GM18502 (cell line): ENCODE data around the gene C4orf33.
"Not testable (repeated sequence)": the region's sequence is repeated elsewhere in the genome, so short reads cannot be mapped to it uniquely, and the experiment has no call there.

Source experiments
- ATAC-seq: cut with Tn5 transposase; IDR thresholded peaks from one replicate; pipeline ENCODE4 v1.9.1; 2021; ENCODE audit warnings: mild to moderate bottlenecking; ENCODE audit not compliant: unreplicated experiment, poor library complexity

The C4orf33 gene, protein sequence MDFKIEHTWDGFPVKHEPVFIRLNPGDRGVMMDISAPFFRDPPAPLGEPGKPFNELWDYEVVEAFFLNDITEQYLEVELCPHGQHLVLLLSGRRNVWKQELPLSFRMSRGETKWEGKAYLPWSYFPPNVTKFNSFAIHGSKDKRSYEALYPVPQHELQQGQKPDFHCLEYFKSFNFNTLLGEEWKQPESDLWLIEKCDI

DNA sequence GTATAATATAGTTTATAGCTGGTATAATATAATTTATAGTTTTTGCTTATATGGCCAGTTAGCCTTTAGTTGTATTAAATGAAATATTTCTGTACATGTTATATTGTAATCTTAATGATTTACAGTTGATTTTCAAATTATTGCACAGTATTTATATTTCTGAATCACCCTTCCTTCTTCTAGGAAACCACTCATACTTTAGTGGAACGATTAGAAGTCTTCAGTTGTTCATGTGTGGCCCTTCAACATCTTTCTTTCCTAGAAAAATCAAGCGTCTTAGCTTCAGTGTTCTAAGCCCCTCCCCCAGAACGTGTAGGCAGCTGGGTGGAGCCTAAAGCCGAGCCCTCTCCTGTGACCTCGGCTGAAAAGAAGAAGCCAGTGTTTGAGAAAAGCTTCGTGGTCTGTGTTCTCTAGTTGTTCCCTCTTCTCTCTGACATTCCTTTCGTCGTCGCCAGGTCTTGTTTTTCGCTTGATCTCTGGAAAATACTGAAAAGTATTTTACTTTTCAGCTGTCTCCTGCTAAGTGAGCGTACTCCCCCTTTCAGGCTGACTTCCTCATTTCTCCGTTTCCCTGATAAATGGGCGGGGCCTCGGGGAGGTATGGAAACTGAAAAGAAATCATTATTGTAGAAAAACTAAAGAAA is at the start of gene C4orf33:
C4orf33 (plus strand) TSS at position 342 of the 644 bp plus-strand sequence. CDS start 6,459 bp downstream, outside the sequence.
- peak; percentile 56 for ATAC-seq

DNA sequence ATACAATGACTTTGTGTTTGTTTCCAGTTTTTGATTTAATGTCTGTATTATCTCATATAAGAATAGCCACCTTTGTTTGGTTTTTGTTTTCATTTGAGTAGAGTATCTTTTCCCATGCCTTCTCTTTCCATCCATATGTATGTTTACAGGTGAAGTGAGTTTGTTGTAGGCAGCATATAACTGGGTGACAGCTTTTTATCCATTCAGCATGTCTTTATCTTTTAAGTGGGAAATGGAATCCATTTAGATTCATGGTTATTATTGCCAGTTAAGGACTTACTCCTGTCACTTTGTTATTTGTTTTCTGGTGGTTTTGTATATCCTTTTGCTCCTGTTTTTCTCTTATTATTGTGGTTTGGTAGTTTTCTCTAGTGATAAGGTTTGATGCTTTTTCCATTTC is 36.9 kb upstream of the C4orf33 start:
- no peak for ATAC-seq

DNA sequence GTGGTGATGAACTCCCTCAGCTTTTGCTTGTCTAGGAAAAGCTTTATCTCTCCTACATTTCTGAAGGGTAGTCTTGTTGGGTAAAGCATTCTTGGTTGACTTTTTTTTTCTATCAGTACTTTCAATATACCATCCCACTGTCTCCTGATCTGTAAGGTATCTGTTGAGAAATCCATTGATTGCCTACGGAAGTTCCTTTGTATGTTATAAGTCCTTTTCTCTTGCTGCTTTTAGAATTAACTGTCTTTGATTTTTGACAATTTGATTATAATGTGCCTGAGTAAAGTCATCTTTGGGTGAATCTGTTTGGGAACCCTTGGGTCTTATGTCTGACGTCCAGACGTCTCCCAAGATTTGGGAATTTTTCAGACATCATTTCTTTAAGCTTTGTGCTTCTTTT is 33.4 kb upstream of the C4orf33 start:
- no peak for ATAC-seq

DNA sequence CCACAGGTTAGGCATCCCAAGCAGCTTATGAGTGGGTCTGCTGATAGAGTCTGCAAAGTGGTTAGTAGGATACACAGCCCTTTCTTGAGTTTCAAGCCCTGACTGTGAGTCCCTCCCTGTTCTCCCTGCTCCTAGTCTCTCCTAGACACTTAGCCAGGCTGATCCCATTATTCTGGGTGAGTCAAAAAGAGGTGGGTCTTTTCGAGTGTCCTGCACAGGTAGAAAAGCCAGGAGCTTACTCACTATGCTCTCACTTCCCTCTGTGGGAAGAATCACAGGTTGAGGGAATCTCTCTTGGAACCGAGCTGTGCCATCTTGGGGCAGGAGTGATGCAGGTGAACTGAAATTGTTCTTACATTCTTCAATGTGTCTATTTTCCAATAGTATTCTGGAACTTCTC is 32.3 kb upstream of the C4orf33 start:
- no peak for ATAC-seq

DNA sequence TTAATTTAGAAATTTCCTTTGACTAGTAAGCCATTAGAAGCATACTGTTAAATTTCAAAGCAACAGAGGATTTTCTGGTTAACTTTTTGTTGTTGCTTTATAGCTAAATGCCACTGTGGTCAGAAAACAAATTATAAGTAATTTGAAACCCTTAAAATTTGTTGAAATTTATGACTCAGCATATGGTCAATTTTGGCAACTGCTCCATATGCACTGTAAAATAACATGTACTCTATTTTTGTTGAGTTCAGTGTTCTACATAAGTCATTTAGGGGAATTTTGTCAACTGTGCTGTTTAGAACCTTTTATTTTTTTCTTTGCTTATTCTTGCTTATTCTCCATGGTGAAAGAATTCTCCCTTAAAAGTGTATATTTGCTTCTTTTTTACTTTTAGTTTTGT is 31.2 kb upstream of the C4orf33 start:
- ATAC-seq, result no peak

DNA sequence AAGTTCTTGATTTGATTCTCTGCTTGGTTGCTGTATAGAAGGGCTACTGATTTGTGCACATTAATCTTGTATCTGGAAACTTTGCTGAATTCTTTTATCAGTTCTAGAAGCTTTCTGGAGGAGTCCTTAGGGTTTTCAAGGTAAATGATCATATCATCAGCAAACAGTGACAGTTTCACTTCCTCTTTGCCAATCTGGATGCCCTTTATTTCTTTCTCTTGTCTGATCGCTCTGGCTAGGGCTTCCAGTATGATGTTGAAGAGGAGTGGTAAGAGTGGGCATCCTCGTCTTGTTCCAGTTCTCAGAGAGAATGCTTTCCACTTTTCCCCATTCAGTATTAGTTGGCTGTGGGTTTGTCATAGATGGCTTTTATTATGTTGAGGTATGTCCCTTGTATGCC is 26.4 kb upstream of the C4orf33 start:
- not testable (repeated sequence) for ATAC-seq

DNA sequence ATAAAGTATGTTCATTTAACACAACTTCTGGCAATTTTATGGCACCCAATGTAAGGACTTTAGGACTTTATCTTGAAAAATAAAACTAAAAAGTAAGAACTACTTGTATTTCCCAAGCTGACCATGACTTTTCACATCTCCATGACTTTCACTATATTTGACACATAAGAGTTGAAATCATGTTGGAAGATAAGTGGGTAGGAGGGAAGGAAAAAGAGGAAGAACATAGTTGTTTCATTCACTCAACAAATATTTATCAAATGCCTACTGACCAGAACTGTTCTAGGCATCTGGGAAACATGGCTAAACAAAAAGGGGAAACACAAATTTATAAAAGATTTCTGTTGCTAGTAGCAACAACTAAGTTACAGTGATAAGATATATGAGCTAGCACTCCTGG is 18.6 kb upstream of the C4orf33 start:
- ATAC-seq, result no peak

DNA sequence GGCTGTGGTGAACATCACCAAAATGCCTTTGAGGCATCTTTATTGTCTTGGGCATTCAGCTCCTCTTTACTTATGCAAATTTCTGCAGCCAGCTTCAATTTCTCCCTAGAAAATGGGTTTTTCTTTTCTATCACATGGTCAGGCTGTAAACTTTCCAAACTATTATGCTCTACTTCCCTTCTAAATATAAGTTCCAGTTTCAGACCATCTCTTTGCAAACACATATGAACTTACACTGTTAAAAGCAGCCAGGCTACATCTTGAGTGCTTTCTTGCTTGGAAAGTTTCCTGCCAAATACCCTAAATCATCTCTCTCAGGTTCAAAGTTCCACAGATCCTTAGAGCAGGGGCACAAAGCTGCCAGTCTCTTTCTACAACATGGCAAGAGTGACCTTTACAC is 15.8 kb upstream of the C4orf33 start:
- ATAC-seq, result no peak

DNA sequence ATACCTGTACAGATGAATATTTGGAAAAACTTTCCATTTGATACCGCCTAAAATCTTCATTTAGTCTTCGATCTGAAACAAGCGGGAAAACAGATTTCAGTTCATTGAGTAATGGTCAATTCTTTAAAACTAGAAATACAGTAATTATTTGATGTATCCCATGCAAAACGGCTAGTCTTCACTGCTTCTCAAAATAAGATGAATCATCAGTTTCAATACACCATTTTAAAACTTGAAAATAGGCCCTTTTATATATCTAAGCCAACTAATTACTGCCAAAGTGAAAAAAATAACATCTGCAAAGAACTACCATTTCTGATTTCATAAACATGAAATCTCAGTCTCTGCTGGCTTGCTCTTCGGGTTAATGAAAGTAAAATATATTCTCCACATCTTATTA is 13.7 kb upstream of the C4orf33 start:
- ATAC-seq, result no peak

DNA sequence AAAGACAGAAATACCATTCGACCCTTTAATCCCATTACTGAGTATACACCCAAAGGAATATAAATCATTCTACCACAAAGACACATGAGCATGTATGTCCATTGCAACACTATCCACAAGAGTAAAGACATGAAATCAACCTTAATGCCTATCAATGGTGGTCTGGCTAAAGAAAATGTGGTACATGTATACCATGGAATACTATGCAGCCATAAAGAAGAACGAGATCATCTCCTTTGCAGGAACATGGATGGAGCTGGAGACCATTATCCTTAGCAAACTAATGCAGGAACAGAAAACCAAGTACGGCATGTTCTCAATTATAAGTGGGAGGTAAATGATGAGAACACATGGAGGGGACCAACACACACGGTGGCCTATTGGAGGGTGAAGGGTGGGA is 10.5 kb upstream of the C4orf33 start:
- ATAC-seq, result no peak

DNA sequence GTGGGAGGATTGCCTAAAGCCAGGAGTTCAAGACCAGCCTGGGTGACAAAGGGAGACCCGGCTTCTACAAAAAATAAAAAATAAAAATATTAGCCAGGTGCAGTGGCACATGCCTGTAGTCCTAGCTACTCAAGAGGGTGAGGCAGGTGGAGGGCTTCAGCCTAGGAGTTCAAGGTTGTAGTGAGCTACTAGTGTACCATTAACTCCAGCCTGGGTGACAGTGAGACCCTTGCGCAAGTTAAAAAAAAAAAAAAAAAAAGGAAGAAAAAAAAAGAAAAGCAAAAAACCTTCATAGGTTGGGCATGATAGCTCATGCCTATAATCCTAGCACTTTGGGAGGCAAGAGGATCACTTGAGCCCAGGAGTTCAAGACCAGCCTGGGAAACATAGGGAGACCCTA is 8.4 kb upstream of the C4orf33 start:
- no peak for ATAC-seq

DNA sequence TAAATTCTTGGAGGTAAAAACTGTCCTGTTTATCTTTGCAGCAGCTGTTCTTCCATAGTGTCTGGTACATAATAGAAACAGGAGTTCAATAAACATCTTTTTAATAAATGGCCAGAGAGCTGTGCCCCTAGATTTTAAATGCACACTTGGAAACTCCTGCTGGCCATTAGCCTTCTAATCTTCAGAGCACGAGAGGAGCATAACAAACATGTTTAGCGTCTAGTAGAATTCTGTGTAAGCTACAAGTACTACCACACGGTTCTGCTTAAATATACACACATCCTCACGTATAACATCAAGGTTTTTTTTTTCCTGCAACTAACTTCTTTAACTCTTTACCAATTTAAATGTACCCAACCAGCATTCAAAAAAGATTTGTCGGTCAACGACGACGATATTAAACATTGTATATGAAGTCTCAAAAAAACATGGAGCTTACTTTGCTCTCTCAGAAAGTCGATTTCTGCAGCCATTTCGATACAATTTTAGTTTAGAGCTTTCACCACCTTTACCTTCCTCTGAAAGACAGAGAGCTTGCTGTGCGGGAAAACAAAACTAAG is 3.2 kb upstream of the C4orf33 start:
- no peak for ATAC-seq

DNA sequence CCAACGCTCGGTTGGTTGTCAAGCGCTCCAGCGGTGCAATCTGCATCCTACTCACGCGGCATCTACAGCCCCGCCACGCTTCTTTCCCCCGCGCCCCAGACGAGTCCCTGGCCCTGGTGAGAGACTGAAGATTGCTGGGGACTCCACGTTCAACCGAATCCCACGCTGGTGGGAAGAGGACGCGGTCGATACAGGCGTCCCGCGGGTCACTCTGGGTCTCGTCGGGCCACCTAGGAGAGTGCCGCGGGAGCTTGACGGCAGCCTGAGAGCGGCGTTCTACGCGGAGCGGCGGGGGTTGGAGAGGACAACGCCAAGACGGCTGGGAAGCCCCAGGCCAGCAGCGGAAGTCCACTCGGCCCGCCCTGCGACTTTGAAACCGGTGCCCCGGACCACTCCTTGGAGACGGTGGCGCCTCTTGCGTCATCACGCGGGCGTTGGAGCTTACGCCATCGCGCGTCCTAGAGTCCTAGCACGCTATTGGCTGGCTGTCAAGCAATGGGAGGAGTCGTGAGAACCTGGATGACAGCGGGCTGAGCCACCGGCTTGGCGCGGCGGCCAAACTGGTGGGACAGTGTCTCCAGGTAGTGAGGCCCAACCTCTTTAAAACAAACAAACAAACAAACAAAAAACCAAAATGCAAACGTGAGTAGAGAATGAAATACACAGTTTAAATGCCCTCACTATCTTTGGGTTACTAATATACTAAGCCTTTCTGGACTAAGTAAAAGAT is 2.6 kb upstream of the C4orf33 start, which contains the start of gene SCLT1:
SCLT1 (minus strand) TSS at position 349 of the 730 bp plus-strand sequence. CDS start 436 bp downstream, outside the sequence.
- ATAC-seq, result peak; percentile 93

DNA sequence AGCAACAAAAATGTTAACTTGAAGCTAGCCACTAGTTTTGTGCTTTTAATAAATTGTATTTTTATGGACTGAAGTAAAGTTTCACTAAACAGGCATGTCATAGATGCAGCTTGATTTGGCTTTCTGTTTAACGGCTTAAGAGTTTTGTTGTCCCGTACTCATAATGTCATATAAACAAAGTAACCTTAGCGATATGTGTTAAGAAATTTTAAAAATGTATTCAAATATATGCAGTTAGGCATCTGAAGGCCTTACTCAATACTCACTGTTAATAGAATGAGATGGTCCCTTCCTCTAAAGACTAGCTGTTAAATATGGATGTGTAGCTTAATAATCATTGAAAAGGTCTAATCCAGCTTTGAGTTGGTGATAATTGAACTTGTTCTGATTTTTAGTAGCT is 1.6 kb upstream of the C4orf33 start:
- no peak for ATAC-seq

DNA sequence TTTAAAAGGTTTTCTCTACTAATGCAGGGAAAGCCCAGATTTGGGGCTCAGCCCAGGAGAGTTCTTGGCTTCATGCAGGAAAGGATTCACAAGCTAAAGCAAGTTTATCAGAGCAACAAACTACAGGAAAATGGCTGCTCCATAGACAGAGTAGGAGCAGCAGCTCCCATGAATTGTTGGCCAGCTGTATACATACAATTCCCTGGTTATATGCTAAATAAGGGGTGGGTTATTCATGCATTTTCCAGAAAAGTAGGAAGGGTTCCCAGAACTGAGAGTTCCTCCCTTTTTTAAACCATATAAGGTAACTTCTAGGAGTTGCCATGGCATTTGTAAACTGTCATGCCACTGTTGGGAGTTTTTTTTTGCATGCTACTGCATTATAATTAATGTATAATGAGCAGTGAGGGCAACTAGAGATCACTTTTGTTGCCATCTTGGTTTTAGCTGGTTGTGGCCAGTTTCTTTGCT is 2.6 kb downstream of the C4orf33 start:
- no peak for ATAC-seq

DNA sequence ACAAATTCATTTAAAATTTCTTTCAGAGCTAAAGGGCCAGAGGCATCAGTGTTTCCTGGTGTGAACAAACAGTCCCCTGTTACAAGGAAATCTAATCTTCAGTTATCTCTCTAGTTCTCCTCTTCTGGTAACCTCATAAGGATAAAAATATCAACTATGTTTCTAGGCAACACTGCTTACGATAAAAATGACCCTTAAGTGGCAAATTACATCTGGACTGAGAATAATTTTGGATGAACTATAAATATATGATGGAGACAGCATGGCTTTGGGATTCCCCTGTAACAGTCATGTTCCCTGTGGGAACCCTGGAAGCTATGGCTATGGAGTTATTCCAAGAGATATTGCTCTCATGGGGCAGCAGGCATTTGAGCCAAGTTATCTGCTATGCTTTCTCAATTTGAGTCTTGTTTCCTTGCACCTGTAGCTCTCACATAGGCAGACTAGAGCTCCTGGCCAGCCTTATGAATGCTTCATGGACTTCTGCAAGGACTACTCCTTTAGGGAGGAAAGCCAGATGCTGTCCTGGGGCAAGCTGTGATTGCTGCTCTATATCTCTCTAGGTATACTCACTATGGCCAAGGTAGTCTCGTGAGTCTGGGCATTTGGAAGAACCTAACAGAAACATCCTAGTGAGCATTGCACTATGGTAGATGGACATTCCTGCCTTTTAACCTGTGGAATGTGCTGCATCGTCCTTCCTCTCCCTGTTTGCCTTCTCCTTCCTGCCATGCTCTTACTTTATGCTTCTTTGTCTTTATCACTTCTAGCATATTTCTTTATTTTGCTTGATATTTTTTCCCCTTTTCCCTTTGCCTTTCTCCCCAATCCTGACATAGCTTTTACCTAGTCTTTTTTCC is 14.2 kb downstream of the C4orf33 start:
- ATAC-seq, result no peak

DNA sequence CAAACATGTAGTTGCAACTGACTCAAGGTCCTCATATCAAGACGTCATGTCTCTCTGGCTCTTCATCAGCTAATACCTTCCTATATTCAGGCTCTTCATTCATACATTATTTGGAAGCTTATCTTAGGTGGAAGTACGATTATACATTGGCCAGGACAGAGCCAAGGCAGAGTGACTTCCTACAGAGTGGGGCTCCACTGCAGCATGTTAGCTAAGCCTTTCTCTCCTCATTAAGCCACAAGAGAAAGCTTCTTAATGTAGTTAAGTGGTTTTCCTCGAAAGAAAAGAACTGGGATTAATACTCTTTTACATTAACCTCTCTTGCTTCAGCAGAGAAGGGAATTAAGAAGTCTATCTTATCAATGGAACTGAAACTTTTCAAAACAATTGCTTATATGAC is 15.0 kb downstream of the C4orf33 start:
- ATAC-seq, result no peak

DNA sequence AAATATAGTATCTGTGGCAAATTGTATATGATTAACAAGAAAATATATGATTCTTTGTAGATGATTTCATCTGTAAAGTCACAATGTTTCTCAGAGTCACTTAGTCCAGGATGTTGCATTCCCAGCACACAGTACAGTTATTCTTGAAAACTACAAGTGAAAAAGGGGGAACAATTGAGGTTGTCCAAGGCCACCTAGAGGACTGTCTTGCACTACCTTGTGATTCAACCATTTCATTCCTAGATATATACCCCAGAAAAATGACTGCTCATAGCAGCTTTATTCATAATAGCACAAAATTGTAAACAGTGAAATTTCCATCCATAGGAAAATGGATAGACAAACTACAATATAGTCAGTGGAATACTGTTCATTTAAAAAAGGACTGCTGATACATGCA is 16.0 kb downstream of the C4orf33 start:
- no peak for ATAC-seq

DNA sequence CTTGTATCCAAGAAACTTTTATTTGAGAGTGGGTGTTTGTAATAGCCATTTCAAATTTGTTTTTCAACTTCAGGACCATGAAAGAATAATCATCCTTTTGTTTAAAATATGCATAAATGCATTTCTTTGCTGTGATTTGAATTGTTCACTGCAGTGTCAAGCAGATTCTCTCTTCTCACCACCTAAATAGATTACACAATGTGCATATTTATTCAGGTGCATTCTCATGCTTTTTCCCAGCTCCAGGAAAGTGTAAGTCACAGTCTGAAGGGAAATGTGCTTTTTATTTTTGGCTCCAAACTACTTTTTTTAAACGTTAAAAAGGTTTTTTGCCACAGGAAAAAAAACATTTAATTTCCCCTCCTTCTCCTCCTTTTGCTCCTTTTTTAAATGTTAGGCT is 17.5 kb downstream of the C4orf33 start:
- ATAC-seq, result no peak

DNA sequence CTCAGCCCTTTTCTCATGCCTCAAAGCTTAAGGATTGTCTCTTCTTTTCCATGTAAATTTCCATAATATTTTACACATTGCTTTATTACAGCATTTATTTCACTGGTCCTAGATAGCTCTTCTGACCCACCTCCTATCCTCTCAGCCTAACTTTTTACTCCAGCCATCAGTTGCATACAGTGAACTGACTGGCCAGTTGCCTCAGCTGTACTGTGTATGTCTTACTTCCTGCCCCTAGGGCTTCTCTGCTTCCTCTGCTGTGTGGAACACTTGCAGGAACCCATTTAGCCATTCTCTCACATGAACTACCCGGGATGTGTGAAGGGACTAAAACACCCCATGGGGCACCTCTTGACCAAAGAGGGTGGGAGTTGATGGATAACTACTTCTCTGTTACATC is 18.0 kb downstream of the C4orf33 start:
- ATAC-seq, result no peak
